CD4-positive, alpha-beta T cell (primary cell): ENCODE results near the gene KIF24. TPM values are rescaled to one million over a fixed set of nuclear protein-coding genes. Genes with fewer than 3 reads are reported as not detected.
"Not testable (repeated sequence)": the region's sequence is repeated elsewhere in the genome, so short reads cannot be mapped to it uniquely, and the experiment has no call there.

ENCODE experiments used
- ATAC-seq: fragments of 200-7000 bp; cut with Tn5 transposase; one replicate; pipeline ENCODE4 v1.10.0; 2022; ENCODE audit warnings: mild to moderate bottlenecking; ENCODE audit not compliant: poor library complexity
- CTCF ChIA-PET: fragments of 350-600 bp; sonication (Branson Sonifier 250); formaldehyde crosslinking; loops from one replicate; lab custom pipeline; 2021; ENCODE audit warnings: antibody characterized with exemption, inconsistent platforms; lab: Charles Lee
- POLR2A ChIA-PET: fragments of 350-600 bp; sonication (Branson Sonifier 250); formaldehyde crosslinking; loops from one replicate; lab custom pipeline; 2021; ENCODE audit warnings: antibody characterized with exemption, inconsistent platforms; lab: Charles Lee
- DNase-seq, 14 experiments: peaks; one replicate each; pipeline ENCODE4 v3.0.0-alpha.2; 2013 to 2020; ENCODE audit warnings: mixed read lengths in 2 of 14
- H3K27ac ChIP-seq, 2 donors: one replicate each; pipeline versions ENCODE4 v1.5.1 to v1.7.0; 2013; ENCODE audit warnings: low read length in 2 of 2, low read depth in 1 of 2, mild to moderate bottlenecking in 1 of 2
- H3K27me3 ChIP-seq, 2 experiments: 1 replicate in 1 of 2; 2 replicates in 1 of 2; pipeline versions ENCODE4 v1.6.1 to v1.7.0; 2013; ENCODE audit warnings: low read length in 2 of 2, control low read depth in 1 of 2, mild to moderate bottlenecking in 1 of 2, moderate library complexity in 1 of 2; ENCODE audit not compliant: insufficient read depth in 2 of 2, control insufficient read depth in 1 of 2
- H3K36me3 ChIP-seq: one replicate; pipeline ENCODE4 v1.6.1; 2013; ENCODE audit warnings: low read length, control low read depth; ENCODE audit not compliant: insufficient read depth
- H3K4me1 ChIP-seq: one replicate; pipeline ENCODE4 v1.6.1; 2013; ENCODE audit warnings: low read length, control low read depth; ENCODE audit not compliant: insufficient read depth
- H3K4me3 ChIP-seq: one replicate; pipeline ENCODE4 v1.5.1; 2013; ENCODE audit warnings: mild to moderate bottlenecking, low read length, moderate library complexity
- H3K9me3 ChIP-seq, 2 experiments: 1 replicate in 1 of 2; 2 replicates in 1 of 2; pipeline versions ENCODE4 v1.6.1 to v1.7.0; 2013; ENCODE audit warnings: low read length in 2 of 2, mild to moderate bottlenecking in 2 of 2, control low read depth in 1 of 2, moderate library complexity in 1 of 2; ENCODE audit not compliant: control insufficient read depth in 1 of 2, insufficient read depth in 1 of 2
- H3K27ac Mint-ChIP-seq: one replicate; pipeline ENCODE4 v1.8.0; 2020; ENCODE audit warnings: mixed read lengths
- H3K27me3 Mint-ChIP-seq: one replicate; pipeline ENCODE4 v1.8.0; 2021; ENCODE audit warnings: mixed read lengths
- H3K36me3 Mint-ChIP-seq: one replicate; pipeline ENCODE4 v1.8.0; 2021; ENCODE audit warnings: low read depth, mixed read lengths
- H3K4me1 Mint-ChIP-seq: one replicate; pipeline ENCODE4 v1.8.0; 2021; ENCODE audit warnings: low read depth, mixed read lengths
- H3K4me3 Mint-ChIP-seq: one replicate; pipeline ENCODE4 v1.8.0; 2020; ENCODE audit warnings: mild to moderate bottlenecking, mixed read lengths
- H3K9me3 Mint-ChIP-seq: one replicate; pipeline ENCODE4 v1.8.0; 2020; ENCODE audit warnings: mixed read lengths
- CTCF ChIP-seq: fragments of 200-600 bp; IDR thresholded peaks from one replicate; pipeline ENCODE4 v1.8.0; 2022; ENCODE audit warnings: antibody characterized with exemption, mild to moderate bottlenecking
- intact Hi-C, 2 experiments: fragments of 100-400 bp; cut with DNase I in 1 of 2; cut with micrococcal nuclease in 1 of 2; formaldehyde crosslinking; loops; one replicate each; pipeline versions ENCODE4 v1.15.1 to v1.9.0; 2023 to 2025; cut with DNase I, micrococcal nuclease
- total RNA-seq, 174 experiments: library from RNA in 2 of 174; stranded (reverse) in 2 of 174; gene quantifications; one replicate each; pipeline ENCODE4 v1.2.3 and lab custom pipeline; 2021 to 2026

Gene KIF24
- total RNA-seq, 2 experiments from 2014 or later = 0.05 to 0.14 TPM

GRCh38 chr9:34338665-34339385 is 9.8 kb upstream of the KIF24 start:
- Histone ChIP-seq H3K9me3 (no peaks in the 10 kb centered on the region), H3K36me3 (peaks cover 53% of the 10 kb centered on the region), H3K4me3 (no peak overlapping the region), H3K27ac (no peak overlapping the region), H3K27me3 (no peaks in the 10 kb centered on the region), H3K4me1 (no peaks in the 10 kb centered on the region)
- Mint-ChIP-seq H3K9me3 (no peaks in the 10 kb centered on the region), H3K4me3 (no peak overlapping the region), H3K36me3 (peaks cover 71% of the 10 kb centered on the region), H3K27me3 (no peaks in the 10 kb centered on the region), H3K4me1 (peaks cover 8% of the 10 kb centered on the region), H3K27ac (no peak overlapping the region)
- ChIA-PET CTCF (interaction anchor here (2.0 kb wide), 1 partner anchor 40 kb away, joined by 6 read pairs; no protein-coding TSS in a partner anchor), POLR2A (no interaction called here)
- intact Hi-C loops = no loop called here
- DNase-seq (no peak), ATAC-seq (no peak)
- TF ChIP-seq CTCF = no peak

- H3K27me3 Mint-ChIP-seq, H3K27me3 ChIP-seq, CTCF ChIA-PET, intact Hi-C loops, H3K4me3 ChIP-seq, H3K4me1 Mint-ChIP-seq, DNase-seq, ATAC-seq, H3K9me3 ChIP-seq, H3K4me3 Mint-ChIP-seq, H3K27ac Mint-ChIP-seq, H3K4me1 ChIP-seq, H3K27ac ChIP-seq, POLR2A ChIA-PET, H3K9me3 Mint-ChIP-seq: not testable (repeated sequence)
- H3K36me3 ChIP-seq = peaks cover 45% of the 10 kb centered on the region
- peaks cover 63% of the 10 kb centered on the region for H3K36me3 Mint-ChIP-seq
Observed at GRCh38 chr9:34338079-34338478, 9.0 kb upstream of the KIF24 start.

GRCh38 chr9:34337403-34337802 is 8.3 kb upstream of the KIF24 start:
- no peak for DNase-seq
- no peaks in the 10 kb centered on the region for H3K27me3 Mint-ChIP-seq
- no peaks in the 10 kb centered on the region for H3K9me3 Mint-ChIP-seq
- Histone ChIP-seq H3K4me3 (no peak overlapping the region), H3K27me3 (no peaks in the 10 kb centered on the region), H3K27ac (no peak overlapping the region), H3K36me3 (peaks cover 41% of the 10 kb centered on the region), H3K9me3 (no peaks in the 10 kb centered on the region), H3K4me1 (no peaks in the 10 kb centered on the region)
- no peak for ATAC-seq
- intact Hi-C loops = no loop called here
- ChIA-PET CTCF (no interaction called here), POLR2A (no interaction called here)
- peaks cover 11% of the 10 kb centered on the region for H3K4me1 Mint-ChIP-seq
- H3K4me3 Mint-ChIP-seq = no peak overlapping the region
- H3K27ac Mint-ChIP-seq = no peak overlapping the region
- TF ChIP-seq CTCF = no peak
- peaks cover 60% of the 10 kb centered on the region for H3K36me3 Mint-ChIP-seq

GRCh38 chr9:34335376-34335775 is 6.3 kb upstream of the KIF24 start:
- POLR2A ChIA-PET = no interaction called here
- H3K4me3 Mint-ChIP-seq = no peak overlapping the region

More at GRCh38 chr9:34335376-34335775, 6.3 kb upstream of the KIF24 start:
- intact Hi-C loops = no loop called here
- no peak overlapping the region for H3K27ac Mint-ChIP-seq
- Histone ChIP-seq H3K9me3 (no peaks in the 10 kb centered on the region), H3K4me3 (no peak overlapping the region), H3K36me3 (peaks cover 28% of the 10 kb centered on the region), H3K27ac (no peak overlapping the region), H3K27me3 (no peaks in the 10 kb centered on the region), H3K4me1 (peaks cover 5% of the 10 kb centered on the region)
- CTCF ChIA-PET = interaction anchor here (0.6 kb wide), 1 partner anchor 15 kb away, joined by 3 read pairs; no protein-coding TSS in a partner anchor
- H3K4me1 Mint-ChIP-seq = peaks cover 26% of the 10 kb centered on the region
- no peak for TF ChIP-seq CTCF
- H3K9me3 Mint-ChIP-seq = no peaks in the 10 kb centered on the region
- no peak for ATAC-seq
- no peak for DNase-seq
- peaks cover 47% of the 10 kb centered on the region for H3K36me3 Mint-ChIP-seq
- no peaks in the 10 kb centered on the region for H3K27me3 Mint-ChIP-seq
